GM12878 (cell line): ENCODE data around the gene GSX1.

ENCODE experiments used
- ATF3 ChIP-seq: IDR thresholded peaks from 2 replicates; pipeline ENCODE4 v1.6.1; 2011; ENCODE audit warnings: low read depth, mild to moderate bottlenecking, low read length, moderate library complexity, borderline replicate concordance; ENCODE audit errors: extremely low read depth
- CHD1 ChIP-seq: IDR thresholded peaks from 2 replicates; pipeline ENCODE4 v1.6.1; 2012; ENCODE audit warnings: low read depth, low read length, improper control_type of control experiment
- EED ChIP-seq: sonication (generic); IDR thresholded peaks from 2 replicates; pipeline ENCODE4 v1.6.1; 2016; ENCODE audit warnings: antibody characterized with exemption, low read depth
- ESRRA ChIP-seq: IDR thresholded peaks from 2 replicates; pipeline ENCODE4 v1.6.1; 2012; ENCODE audit warnings: mild to moderate bottlenecking, low read length, improper control_type of control experiment
- FOXK2 ChIP-seq: fragments of 450-650 bp; IDR thresholded peaks from 2 replicates; pipeline ENCODE4 v1.6.1; 2017; ENCODE audit warnings: mild to moderate bottlenecking, moderate library complexity
- HCFC1 ChIP-seq: fragments of 150-350 bp; IDR thresholded peaks from 2 replicates; pipeline ENCODE4 v1.6.1; 2014; ENCODE audit warnings: low read length
- NFXL1 ChIP-seq: fragments of 450-650 bp; IDR thresholded peaks from 2 replicates; pipeline ENCODE4 v1.6.1; 2017; ENCODE audit warnings: antibody characterized with exemption, mild to moderate bottlenecking, borderline replicate concordance
- NFYB ChIP-seq: IDR thresholded peaks from 2 replicates; pipeline ENCODE4 v1.6.1; 2011; ENCODE audit warnings: low read depth, mild to moderate bottlenecking, low read length, improper control_type of control experiment, moderate library complexity; ENCODE audit not compliant: insufficient read depth
- POLR2AphosphoS5 ChIP-seq: IDR thresholded peaks from 2 replicates; pipeline ENCODE4 v1.6.1; 2011; ENCODE audit warnings: mild to moderate bottlenecking, low read length, inconsistent platforms
- ZNF274 ChIP-seq: IDR thresholded peaks from one replicate; pipeline ENCODE4 v1.8.0; 2011; ENCODE audit not compliant: insufficient read length, insufficient read depth
- TF ChIP-seq, protein P1 (sequence below), 3 experiments: IDR thresholded peaks in 2 of 3; conservative IDR thresholded peaks in 1 of 3; 2 replicates each; pipeline ENCODE4 v1.5.1; 2011; ENCODE audit warnings: low read depth in 3 of 3, low read length in 3 of 3, mild to moderate bottlenecking in 3 of 3, control low read depth in 2 of 3, moderate library complexity in 2 of 3, inconsistent platforms in 1 of 3, mixed read lengths in 1 of 3; ENCODE audit not compliant: control insufficient read depth in 2 of 3, insufficient read depth in 1 of 3; ENCODE audit errors: extremely low read depth in 1 of 3

- TF ChIP-seq NFXL1 (no peak), NFYB (no peak), ESRRA (no peak), EED (no peak), HCFC1 (no peak), POLR2AphosphoS5 (no peak), ZNF274 (no peak), CHD1 (no peak), ATF3 (no peak), FOXK2 (no peak)
- TF ChIP-seq, protein P1, sequence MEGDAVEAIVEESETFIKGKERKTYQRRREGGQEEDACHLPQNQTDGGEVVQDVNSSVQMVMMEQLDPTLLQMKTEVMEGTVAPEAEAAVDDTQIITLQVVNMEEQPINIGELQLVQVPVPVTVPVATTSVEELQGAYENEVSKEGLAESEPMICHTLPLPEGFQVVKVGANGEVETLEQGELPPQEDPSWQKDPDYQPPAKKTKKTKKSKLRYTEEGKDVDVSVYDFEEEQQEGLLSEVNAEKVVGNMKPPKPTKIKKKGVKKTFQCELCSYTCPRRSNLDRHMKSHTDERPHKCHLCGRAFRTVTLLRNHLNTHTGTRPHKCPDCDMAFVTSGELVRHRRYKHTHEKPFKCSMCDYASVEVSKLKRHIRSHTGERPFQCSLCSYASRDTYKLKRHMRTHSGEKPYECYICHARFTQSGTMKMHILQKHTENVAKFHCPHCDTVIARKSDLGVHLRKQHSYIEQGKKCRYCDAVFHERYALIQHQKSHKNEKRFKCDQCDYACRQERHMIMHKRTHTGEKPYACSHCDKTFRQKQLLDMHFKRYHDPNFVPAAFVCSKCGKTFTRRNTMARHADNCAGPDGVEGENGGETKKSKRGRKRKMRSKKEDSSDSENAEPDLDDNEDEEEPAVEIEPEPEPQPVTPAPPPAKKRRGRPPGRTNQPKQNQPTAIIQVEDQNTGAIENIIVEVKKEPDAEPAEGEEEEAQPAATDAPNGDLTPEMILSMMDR (IDR thresholded peaks at IDR 0.05 in 2 of 3, conservative IDR thresholded peaks at IDR 0.05 in 1 of 3; ENCODE audit: control insufficient read depth in 2 of 3, extremely low read depth in 1 of 3, insufficient read depth in 1 of 3, low read depth in 3 of 3, low read length in 3 of 3): no peak
These were observed 18.1 kb upstream of the GSX1 start for GRCh38 chr13:27774169-27774568.
